ENCODE measurements around the gene ADGRD1. TPM values are rescaled to one million over a fixed set of nuclear protein-coding genes. Genes with fewer than 3 reads are reported as not detected.
A peak's percentile ranks its signal among the peaks of the same experiment; 100 is the strongest.

The ADGRD1 gene
- total and polyA plus RNA-seq, 12 donors, result 0.87 to 6.0 (median 1.6) TPM

DNA sequence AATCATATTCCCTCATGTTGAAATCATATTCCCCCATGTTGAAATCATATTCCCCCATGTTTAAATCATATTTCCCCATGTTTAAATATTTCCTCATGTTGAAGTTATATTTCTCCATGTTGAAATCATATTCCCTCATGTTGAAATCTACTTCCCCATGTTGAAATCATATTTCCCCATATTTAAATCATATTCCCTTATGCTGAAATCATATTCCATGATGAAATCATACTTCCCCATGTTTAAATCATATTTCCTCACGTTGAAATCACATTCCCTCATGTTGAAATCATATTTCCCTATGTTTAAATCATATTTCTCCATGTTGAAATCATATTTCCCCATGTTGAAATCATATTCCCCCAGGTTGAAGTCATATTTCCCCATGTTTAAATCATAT, 34.6 kb upstream of the ADGRD1 start:
- H3K27ac ChIP-seq, result no peak overlapping the region
- H3K9me3 ChIP-seq (replicated peaks in 1 of 3), result no peaks in the 10 kb centered on the region
- 29 to 46% (median 42%) methylated on average over 1 of the region's 1 CpG for WGBS, 4 donors
- TF ChIP-seq, protein P1, sequence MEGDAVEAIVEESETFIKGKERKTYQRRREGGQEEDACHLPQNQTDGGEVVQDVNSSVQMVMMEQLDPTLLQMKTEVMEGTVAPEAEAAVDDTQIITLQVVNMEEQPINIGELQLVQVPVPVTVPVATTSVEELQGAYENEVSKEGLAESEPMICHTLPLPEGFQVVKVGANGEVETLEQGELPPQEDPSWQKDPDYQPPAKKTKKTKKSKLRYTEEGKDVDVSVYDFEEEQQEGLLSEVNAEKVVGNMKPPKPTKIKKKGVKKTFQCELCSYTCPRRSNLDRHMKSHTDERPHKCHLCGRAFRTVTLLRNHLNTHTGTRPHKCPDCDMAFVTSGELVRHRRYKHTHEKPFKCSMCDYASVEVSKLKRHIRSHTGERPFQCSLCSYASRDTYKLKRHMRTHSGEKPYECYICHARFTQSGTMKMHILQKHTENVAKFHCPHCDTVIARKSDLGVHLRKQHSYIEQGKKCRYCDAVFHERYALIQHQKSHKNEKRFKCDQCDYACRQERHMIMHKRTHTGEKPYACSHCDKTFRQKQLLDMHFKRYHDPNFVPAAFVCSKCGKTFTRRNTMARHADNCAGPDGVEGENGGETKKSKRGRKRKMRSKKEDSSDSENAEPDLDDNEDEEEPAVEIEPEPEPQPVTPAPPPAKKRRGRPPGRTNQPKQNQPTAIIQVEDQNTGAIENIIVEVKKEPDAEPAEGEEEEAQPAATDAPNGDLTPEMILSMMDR (IDR thresholded peaks at IDR 0.05), result no peak
- no peak for TF ChIP-seq POLR2A (IDR thresholded peaks at IDR 0.05)
- H3K4me3 ChIP-seq, result no peak overlapping the region
- H3K4me1 ChIP-seq (replicated peaks in 1 of 2), result no peaks in the 10 kb centered on the region
- H3K27me3 ChIP-seq, result peaks cover 16% of the 10 kb centered on the region
- H3K36me3 ChIP-seq (replicated peaks in 1 of 2), result no peaks in the 10 kb centered on the region
- intact Hi-C loops (cut with DNase I), result loop anchor here in 1 of 2 donors (10.0 kb wide), 1 partner anchor 216 kb away; no protein-coding TSS in a partner anchor
- DNase-seq, result no peak

DNA sequence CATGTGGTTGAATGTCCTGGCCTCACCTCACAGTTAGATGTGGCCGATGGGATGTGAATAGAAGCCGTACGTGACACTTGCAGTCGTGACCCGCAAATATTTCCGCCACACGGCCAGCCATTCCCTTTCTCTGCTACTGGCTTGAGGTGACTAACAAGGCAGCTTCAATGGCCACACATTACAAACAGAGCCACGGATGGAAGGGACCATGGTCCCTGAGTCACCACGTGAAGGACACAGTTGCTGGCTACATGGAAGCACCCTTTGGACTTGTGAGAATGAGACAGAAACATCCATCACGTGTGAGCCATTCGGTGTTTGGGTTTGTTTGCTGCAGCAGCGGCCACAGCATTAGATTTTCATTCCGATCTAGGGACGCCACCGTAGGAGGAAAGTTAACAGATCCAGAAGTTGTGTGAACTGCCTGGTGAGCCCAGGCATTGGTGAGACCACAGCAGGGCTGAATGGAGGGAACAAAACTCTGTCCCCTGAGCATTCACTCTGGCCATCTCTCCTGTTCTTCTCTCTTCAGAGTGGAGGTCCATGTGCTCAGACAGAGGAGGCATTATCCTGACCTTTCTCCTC, 33.5 kb upstream of the ADGRD1 start:
- H3K27me3 ChIP-seq, result peaks cover 10% of the 10 kb centered on the region
- DNase-seq, result no peak

DNA sequence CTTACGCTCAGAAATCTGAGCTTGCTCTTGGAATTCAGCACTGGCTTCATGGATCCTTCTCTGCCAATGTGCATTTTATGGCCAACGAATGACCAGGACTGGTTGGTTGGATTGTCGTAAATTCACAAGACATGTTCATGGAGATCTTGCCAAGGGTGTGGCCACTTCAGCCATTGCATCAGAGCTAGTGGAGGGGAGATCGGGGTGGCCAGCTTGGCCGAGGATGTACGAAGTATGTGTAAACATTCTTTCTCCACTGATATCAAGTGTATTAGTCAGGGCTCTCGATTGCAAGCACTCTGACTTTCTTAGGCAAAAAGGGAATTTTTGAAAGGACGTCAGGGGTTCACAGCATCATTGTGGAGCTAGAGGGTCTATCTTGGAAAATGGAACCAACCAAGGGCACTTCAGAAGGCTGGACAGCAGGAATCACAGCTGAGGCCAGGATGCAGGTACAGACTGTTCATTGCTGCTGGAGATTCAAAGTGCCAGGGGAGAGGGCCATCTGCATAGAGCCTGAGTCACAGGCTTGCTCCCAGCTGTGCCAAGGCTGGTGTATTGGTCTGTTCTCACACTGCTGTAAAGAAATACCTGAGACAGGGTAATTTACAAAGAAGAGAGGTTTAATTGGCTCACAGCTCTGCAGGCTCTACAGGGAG, 32.9 kb upstream of the ADGRD1 start:
- no peaks in the 10 kb centered on the region for H3K4me1 ChIP-seq (replicated peaks in 1 of 2)
- intact Hi-C loops (cut with DNase I), result no loop called here
- H3K4me3 ChIP-seq, result no peak overlapping the region
- no peaks in the 10 kb centered on the region for H3K36me3 ChIP-seq (replicated peaks in 1 of 2)
- H3K27ac ChIP-seq, result peak overlapping the region in 1 of 5 donors; percentile 57
- H3K27me3 ChIP-seq, result peaks cover 7% of the 10 kb centered on the region
- WGBS, 4 donors, result 55 to 63% (median 60%) methylated on average over 8 of the region's 8 CpGs
- peak in 2 of 7 donors; percentile 31 to 38 for DNase-seq
- no peaks in the 10 kb centered on the region for H3K9me3 ChIP-seq (replicated peaks in 1 of 3)
- TF ChIP-seq POLR2A (IDR thresholded peaks at IDR 0.05), result no peak
- TF ChIP-seq, protein P1 (IDR thresholded peaks at IDR 0.05), result no peak

More for the DNA sequence above, 33.5 kb upstream of the ADGRD1 start:
- no peaks in the 10 kb centered on the region for H3K9me3 ChIP-seq (replicated peaks in 1 of 3)
- H3K27ac ChIP-seq, result peak overlapping the region in 1 of 5 donors; percentile 25
- no peaks in the 10 kb centered on the region for H3K4me1 ChIP-seq (replicated peaks in 1 of 2)
- TF ChIP-seq POLR2A (IDR thresholded peaks at IDR 0.05), result no peak
- TF ChIP-seq, protein P1 (IDR thresholded peaks at IDR 0.05), result no peak
- WGBS, 4 donors, result 74 to 88% (median 79%) methylated on average over 13 to 15 of the region's 15 CpGs
- no peaks in the 10 kb centered on the region for H3K36me3 ChIP-seq (replicated peaks in 1 of 2)
- intact Hi-C loops (cut with DNase I), result no loop called here
- H3K4me3 ChIP-seq, result no peak overlapping the region

DNA sequence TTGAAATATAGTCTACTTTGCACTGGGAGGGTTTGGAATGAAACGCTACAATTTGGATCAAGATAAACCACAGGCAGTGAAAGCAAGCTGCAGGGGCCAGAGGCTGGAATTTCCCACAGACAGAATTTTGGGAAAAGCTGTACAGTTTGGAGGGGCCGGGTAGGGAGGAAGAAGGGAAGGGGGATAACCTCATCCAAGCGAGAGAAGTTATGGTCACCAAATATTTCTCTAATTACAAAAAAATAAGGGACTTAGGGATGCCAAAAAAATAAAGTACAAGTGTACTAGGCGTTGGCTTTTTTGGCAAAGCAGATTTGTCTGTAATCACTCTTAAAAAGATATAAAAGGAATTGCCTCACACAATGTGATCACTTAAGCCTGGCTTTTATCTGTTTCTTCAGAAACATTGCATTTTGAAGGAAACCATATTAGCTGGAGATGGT, 31.2 kb upstream of the ADGRD1 start:
- Histone ChIP-seq H3K27me3 (peaks cover 10% of the 10 kb centered on the region), H3K4me1 (replicated peaks in 1 of 2) (no peaks in the 10 kb centered on the region), H3K4me3 (no peak overlapping the region), H3K9me3 (replicated peaks in 1 of 3) (no peaks in the 10 kb centered on the region), H3K27ac (peak overlapping the region in 1 of 5 donors; percentile 45), H3K36me3 (replicated peaks in 1 of 2) (no peaks in the 10 kb centered on the region)
- DNase-seq, result no peak
- intact Hi-C loops (cut with DNase I), result no loop called here
- TF ChIP-seq, protein P1 (IDR thresholded peaks at IDR 0.05), result no peak
- no peak for TF ChIP-seq POLR2A (IDR thresholded peaks at IDR 0.05)
- WGBS, 4 donors, result 29 to 40% (median 39%) methylated on average over 4 of the region's 4 CpGs
